Fibroblast of pulmonary artery (primary cell): Measurements from ENCODE around the gene BOD1.

Experiments
- DNase-seq: peaks from one replicate; pipeline ENCODE4 v3.0.0-alpha.2; 2010; ENCODE audit warnings: low read depth
- H3K4me3 ChIP-seq: replicated peaks from 2 replicates; pipeline ENCODE4 v1.5.1; 2011; ENCODE audit warnings: low read depth, mild to moderate bottlenecking, control low read depth, low read length, moderate library complexity
- TF ChIP-seq, protein P1 (sequence below): IDR thresholded peaks from 2 replicates; pipeline ENCODE4 v1.5.1; 2011; ENCODE audit warnings: mild to moderate bottlenecking, control low read depth, low read length, inconsistent platforms; ENCODE audit errors: missing control alignments

The BOD1 gene

GRCh38 chr5:173616577-173617118 lies at the start of gene BOD1:
BOD1 (minus strand) TSS chr5:173616650; CDS start chr5:173616436, 214 bp downstream.
- TF ChIP-seq, protein P1, sequence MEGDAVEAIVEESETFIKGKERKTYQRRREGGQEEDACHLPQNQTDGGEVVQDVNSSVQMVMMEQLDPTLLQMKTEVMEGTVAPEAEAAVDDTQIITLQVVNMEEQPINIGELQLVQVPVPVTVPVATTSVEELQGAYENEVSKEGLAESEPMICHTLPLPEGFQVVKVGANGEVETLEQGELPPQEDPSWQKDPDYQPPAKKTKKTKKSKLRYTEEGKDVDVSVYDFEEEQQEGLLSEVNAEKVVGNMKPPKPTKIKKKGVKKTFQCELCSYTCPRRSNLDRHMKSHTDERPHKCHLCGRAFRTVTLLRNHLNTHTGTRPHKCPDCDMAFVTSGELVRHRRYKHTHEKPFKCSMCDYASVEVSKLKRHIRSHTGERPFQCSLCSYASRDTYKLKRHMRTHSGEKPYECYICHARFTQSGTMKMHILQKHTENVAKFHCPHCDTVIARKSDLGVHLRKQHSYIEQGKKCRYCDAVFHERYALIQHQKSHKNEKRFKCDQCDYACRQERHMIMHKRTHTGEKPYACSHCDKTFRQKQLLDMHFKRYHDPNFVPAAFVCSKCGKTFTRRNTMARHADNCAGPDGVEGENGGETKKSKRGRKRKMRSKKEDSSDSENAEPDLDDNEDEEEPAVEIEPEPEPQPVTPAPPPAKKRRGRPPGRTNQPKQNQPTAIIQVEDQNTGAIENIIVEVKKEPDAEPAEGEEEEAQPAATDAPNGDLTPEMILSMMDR: no peak

GRCh38 chr5:173665326-173665725 lies 48.9 kb upstream of the BOD1 start:
- TF ChIP-seq, protein P1: no peak
- no peak for DNase-seq
- no peak overlapping the region for H3K4me3 ChIP-seq

More at GRCh38 chr5:173616577-173617118, at the start of gene BOD1:
- DNase-seq: peak; percentile 98
- peak within 1 kb of the TSS; percentile 85 for H3K4me3 ChIP-seq

DNA sequence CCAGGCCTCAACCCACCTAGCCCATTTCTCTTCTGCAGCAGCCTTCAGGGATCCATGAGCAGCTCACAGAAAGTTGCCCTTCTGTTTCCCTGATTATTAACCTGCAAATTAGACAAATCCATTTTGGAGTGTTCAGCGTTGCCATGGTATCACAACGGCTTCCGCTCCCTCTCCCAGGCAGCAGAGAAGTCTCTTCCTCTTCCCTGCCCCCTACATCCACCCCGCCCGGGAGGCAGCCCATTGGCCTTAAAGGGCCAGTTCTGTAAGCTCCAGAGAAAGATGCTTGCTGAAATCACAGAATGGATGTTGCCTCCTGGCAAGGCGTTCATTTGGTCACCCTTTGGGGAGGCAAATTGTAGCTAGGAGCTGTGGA lies 47.7 kb upstream of the BOD1 start:
- peak; percentile 46 for DNase-seq
- H3K4me3 ChIP-seq: no peak overlapping the region
- TF ChIP-seq, protein P1: no peak

- no peak for DNase-seq
- TF ChIP-seq, protein P1: no peak
- no peak overlapping the region for H3K4me3 ChIP-seq
These were observed 47.1 kb upstream of the BOD1 start for GRCh38 chr5:173663352-173664153.

DNA sequence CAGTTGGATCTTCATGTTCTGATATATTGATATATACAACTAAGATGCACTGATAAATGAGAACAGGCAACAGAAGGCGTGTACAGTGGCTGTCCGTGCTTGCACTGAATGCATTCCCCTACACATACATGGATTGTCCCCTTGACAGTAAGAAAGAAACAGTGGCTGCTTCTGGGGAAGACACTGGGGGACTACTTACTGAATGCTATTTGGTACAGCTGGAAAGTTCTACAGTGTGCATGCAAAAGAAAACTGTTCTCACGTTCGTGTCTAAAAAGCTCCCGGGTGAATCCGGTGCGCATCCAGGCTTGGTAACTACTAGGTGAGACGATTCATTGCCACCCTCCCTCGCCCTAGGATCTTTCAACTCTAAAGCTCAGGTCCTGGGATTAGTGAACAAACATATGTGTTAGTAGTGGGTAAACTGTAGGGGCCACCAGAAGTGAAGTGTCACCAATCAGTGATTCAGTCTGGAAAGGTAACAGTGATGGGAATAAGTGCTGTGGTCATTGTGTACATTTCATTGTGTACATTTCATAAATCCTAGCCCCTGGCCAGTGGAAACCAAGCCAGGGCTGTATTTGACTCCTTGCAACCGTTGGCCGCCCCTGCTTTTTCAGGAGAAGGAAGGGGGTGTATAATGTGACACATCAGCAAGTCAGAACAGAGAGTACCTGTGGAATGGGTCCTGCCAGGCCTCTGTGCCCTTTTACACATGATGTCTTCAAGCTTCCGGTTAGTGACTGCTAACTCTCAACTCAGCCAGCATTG lies 46.3 kb upstream of the BOD1 start:
- H3K4me3 ChIP-seq: no peak overlapping the region
- DNase-seq: no peak
- TF ChIP-seq, protein P1: no peak

DNA sequence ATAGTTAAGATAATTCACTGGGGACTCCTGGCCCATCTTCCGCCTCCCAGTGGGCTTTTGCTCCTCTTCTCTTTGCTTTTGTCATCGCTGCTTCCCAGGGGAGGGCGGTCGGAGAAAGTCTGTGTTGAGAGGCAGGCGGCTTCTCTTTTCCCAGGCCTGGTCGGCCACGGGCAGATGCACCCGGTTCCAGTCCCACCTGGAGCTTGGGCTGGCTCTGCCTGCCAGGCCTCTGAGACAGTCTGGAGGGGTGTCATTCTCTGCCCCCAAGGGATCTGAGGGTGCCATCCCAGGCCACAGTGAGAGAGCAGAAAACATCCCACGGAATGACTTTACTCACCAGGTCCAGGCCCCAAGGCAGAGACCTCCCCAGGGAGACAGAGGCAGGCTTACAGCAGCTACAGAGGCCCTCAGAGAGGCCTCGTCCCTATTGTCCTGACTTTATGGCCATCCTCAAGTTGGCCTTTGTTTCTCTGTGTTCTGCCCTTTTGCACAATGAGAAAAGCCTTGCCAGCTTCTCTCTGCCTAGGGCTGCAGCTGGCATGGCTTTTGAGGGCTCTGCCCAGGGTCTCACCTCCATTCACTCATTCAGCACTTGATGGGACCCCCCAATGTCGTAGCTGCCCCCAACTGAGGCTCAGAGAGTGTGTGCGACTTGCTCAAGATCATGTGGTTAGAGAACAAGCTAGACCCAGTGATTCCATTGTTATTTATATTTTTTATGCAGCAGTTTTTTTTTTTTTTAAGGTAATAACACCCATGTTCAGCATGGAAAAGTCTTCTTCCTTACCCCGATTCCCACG lies 44.2 kb upstream of the BOD1 start:
- H3K4me3 ChIP-seq: no peak overlapping the region
- TF ChIP-seq, protein P1: no peak
- no peak for DNase-seq
